OCI-LY3 (cell line): Measurements from ENCODE around the gene STIMATE.

Experiments
- H2AFZ ChIP-seq: fragments of 200-600, 300-600 bp; shearing (Covaris generic); 2 replicates; pipeline ENCODE4 v1.6.0; 2014; ENCODE audit warnings: antibody characterized with exemption, low read depth, low read length
- H3K27ac ChIP-seq: fragments of 200-600, 300-600 bp; sonication (generic); 2 replicates; pipeline ENCODE4 v1.5.1; 2014; ENCODE audit warnings: mild to moderate bottlenecking, low read length, moderate library complexity, mixed read lengths
- H3K27me3 ChIP-seq: fragments of 200-600, 300-600 bp; sonication (generic); 2 replicates; pipeline ENCODE4 v1.6.1; 2014; ENCODE audit warnings: low read depth, low read length, mixed read lengths
- H3K36me3 ChIP-seq: fragments of 200-600, 300-600 bp; sonication (generic); replicated peaks from 2 replicates; pipeline ENCODE3; 2014; ENCODE audit warnings: low read depth, low read length, mixed read lengths
- H3K4me1 ChIP-seq: fragments of 300-600, 200-600 bp; sonication (generic); 2 replicates; pipeline ENCODE4 v1.6.1; 2014; ENCODE audit warnings: low read length, mixed read lengths
- H3K4me2 ChIP-seq: fragments of 200-600, 300-600 bp; sonication (generic); 2 replicates; pipeline ENCODE4 v1.6.1; 2014; ENCODE audit warnings: low read length, mixed read lengths
- H3K4me3 ChIP-seq: fragments of 300-600, 200-600 bp; sonication (generic); 2 replicates; pipeline ENCODE4 v1.5.1; 2014; ENCODE audit warnings: antibody characterized with exemption, mild to moderate bottlenecking, low read length, moderate library complexity
- H3K79me2 ChIP-seq: fragments of 300-600, 200-600 bp; shearing (Covaris generic); 2 replicates; pipeline ENCODE4 v1.6.1; 2014; ENCODE audit warnings: mild to moderate bottlenecking, low read length, mixed read lengths
- H3K9ac ChIP-seq: fragments of 300-600, 200-600 bp; shearing (Covaris generic); 2 replicates; pipeline ENCODE4 v1.6.0; 2014; ENCODE audit warnings: mild to moderate bottlenecking, low read length, moderate library complexity
- H3K9me3 ChIP-seq: fragments of 200-600, 300-600 bp; shearing (Covaris generic); 2 replicates; pipeline ENCODE4 v1.6.1; 2014; ENCODE audit warnings: low read length, mixed read lengths; ENCODE audit not compliant: insufficient read depth
- H4K20me1 ChIP-seq: fragments of 200-600, 300-600 bp; sonication (generic); 2 replicates; pipeline ENCODE4 v1.6.1; 2016; ENCODE audit warnings: low read length, mixed read lengths; ENCODE audit not compliant: insufficient read depth
- EZH2phosphoT487 ChIP-seq: fragments of 200-600 bp; shearing (Covaris generic); IDR thresholded peaks from 2 replicates; pipeline ENCODE4 v1.6.1; 2018; ENCODE audit warnings: antibody characterized with exemption, mixed run types, low read depth
- TF ChIP-seq, protein P1 (sequence below): fragments of 200-600, 300-600 bp; sonication (generic); IDR thresholded peaks from 2 replicates; pipeline ENCODE4 v1.5.1; 2014; ENCODE audit warnings: antibody characterized with exemption, low read length, low read depth

Gene STIMATE

DNA sequence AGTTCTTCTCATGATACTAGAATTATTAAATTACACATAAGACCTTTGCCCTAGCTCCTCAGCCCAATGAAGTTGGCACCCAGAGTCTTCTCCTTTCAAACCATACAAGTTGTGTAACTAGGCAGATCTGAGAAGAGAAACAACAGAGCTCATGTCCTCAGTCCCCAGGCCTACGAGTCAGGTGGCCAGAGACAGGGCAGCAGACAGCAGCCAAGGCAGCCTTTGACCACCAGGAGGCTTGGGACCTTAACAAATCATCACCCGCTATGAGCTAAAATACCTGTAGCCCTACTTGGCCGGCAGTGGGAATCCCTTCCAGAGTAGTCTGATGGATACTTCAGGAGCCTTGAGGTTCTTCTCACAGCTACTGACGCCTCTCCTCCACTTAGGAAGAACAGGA is 18.3 kb downstream of the STIMATE start:
- Histone ChIP-seq H3K79me2 (no peaks in the 10 kb centered on the region), H3K9me3 (no peaks in the 10 kb centered on the region), H4K20me1 (peaks cover 6% of the 10 kb centered on the region)

DNA sequence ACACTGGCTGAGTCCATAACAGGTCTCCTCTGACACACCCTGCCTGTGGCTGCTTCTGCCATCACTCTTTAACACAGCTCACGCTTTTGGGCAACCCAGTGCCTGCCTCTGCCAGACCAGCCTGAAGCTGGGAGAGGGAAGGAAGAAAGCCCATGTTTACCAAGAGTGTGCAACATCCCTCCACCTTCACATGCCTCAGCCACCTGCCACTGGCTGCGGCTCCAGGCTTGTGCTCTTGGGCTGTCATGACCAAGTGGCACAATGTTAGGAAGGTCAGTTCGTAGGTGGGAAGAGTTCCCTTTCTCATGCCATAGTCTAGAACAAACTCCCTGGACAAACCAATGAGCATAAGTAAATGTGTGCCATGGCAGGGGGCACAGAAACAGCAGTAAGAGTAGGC is 20.3 kb downstream of the STIMATE start:
- no peaks in the 10 kb centered on the region for H3K79me2 ChIP-seq
- no peak overlapping the region for H3K9ac ChIP-seq
- no peak overlapping the region for H3K4me3 ChIP-seq
- TF ChIP-seq, protein P1, sequence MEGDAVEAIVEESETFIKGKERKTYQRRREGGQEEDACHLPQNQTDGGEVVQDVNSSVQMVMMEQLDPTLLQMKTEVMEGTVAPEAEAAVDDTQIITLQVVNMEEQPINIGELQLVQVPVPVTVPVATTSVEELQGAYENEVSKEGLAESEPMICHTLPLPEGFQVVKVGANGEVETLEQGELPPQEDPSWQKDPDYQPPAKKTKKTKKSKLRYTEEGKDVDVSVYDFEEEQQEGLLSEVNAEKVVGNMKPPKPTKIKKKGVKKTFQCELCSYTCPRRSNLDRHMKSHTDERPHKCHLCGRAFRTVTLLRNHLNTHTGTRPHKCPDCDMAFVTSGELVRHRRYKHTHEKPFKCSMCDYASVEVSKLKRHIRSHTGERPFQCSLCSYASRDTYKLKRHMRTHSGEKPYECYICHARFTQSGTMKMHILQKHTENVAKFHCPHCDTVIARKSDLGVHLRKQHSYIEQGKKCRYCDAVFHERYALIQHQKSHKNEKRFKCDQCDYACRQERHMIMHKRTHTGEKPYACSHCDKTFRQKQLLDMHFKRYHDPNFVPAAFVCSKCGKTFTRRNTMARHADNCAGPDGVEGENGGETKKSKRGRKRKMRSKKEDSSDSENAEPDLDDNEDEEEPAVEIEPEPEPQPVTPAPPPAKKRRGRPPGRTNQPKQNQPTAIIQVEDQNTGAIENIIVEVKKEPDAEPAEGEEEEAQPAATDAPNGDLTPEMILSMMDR, result no peak
- no peak for TF ChIP-seq EZH2phosphoT487
- no peak overlapping the region for H3K4me2 ChIP-seq
- no peaks in the 10 kb centered on the region for H3K9me3 ChIP-seq
- peaks cover 10% of the 10 kb centered on the region for H3K4me1 ChIP-seq
- H3K36me3 ChIP-seq, result no peaks in the 10 kb centered on the region
- H2AFZ ChIP-seq, result no peak overlapping the region
- H3K27me3 ChIP-seq, result no peaks in the 10 kb centered on the region
- H4K20me1 ChIP-seq, result peaks cover 6% of the 10 kb centered on the region
- H3K27ac ChIP-seq, result no peak overlapping the region

More for the DNA sequence above, 18.3 kb downstream of the STIMATE start:
- no peak for TF ChIP-seq EZH2phosphoT487
- H3K27me3 ChIP-seq, result no peaks in the 10 kb centered on the region
- no peak overlapping the region for H3K27ac ChIP-seq
- no peak overlapping the region for H3K4me2 ChIP-seq
- H2AFZ ChIP-seq, result no peak overlapping the region
- peaks cover 10% of the 10 kb centered on the region for H3K4me1 ChIP-seq
- no peak overlapping the region for H3K4me3 ChIP-seq
- H3K9ac ChIP-seq, result no peak overlapping the region
- H3K36me3 ChIP-seq, result no peaks in the 10 kb centered on the region

DNA sequence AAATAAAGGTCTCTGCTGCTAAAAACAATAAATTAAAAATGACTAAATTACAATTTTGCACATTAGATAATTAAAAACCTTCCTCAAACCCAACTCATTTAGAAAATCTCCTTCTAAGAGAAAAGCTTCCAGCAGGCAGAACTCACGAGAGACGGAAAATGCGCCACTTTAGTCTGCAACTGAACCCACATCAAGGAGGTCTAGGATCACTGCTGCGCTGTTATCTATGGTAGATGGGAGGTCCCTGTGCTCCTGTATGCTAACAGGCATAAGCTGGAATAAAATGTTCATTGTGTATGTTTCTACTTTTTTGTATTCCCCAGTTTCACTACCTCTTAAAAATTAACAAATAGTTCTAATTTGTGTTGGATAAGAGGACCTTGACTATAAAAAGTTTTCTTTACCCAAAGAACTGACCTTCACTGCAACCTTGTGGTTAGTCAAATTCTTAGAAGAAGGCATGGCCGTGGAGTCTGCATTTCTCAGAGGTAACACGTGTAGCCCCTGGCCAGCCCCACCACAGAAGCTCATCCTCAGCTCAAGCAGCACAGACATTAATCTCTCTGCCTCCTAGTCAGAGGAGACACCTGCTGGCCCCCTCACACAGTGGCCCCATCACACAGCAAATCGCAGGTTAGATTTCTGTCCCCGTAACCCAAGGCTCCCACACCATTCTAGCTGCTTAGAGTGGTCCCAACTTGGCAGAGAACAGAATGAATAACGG is 22.3 kb downstream of the STIMATE start:
- H3K4me3 ChIP-seq, result no peak overlapping the region
- no peak overlapping the region for H3K4me2 ChIP-seq
- no peaks in the 10 kb centered on the region for H3K36me3 ChIP-seq
- H2AFZ ChIP-seq, result no peak overlapping the region
- no peak for TF ChIP-seq EZH2phosphoT487
- TF ChIP-seq, protein P1, result no peak
- no peak overlapping the region for H3K9ac ChIP-seq
- H3K27me3 ChIP-seq, result no peaks in the 10 kb centered on the region
- H3K27ac ChIP-seq, result no peak overlapping the region
- no peaks in the 10 kb centered on the region for H3K79me2 ChIP-seq
- H4K20me1 ChIP-seq, result peaks cover 5% of the 10 kb centered on the region
- peaks cover 2% of the 10 kb centered on the region for H3K4me1 ChIP-seq
- no peaks in the 10 kb centered on the region for H3K9me3 ChIP-seq

DNA sequence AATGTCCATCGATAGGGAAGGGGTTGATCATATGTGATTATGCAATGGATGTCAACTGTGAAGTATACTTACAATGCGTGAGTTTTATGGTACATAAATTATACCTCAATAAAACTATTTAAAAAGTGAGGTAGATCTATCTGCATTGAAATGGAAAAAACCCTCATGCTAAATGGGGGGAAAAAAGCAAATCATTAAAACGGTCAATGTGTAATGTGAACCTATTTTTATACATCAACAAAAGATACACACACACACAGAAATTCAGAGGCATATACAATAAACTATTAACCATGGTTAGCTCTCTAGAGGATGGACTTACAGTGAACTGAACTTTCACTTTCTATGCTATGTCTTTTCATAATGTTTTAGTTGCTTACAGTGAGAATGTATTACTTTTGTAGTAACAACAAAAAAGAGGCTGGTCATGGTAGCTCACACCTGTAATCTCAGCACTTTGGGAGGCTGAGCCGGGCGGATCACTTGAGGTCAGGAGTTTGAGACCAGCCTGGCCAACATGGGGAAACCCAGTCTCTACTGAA is 23.1 kb downstream of the STIMATE start:
- H3K27me3 ChIP-seq, result no peaks in the 10 kb centered on the region
- H4K20me1 ChIP-seq, result no peaks in the 10 kb centered on the region; the same call in 1 of the 2 replicates
- no peak overlapping the region for H3K9ac ChIP-seq
- H3K27ac ChIP-seq, result no peak overlapping the region
- H2AFZ ChIP-seq, result no peak overlapping the region
- H3K4me1 ChIP-seq, result no peaks in the 10 kb centered on the region
- no peaks in the 10 kb centered on the region for H3K9me3 ChIP-seq
- no peaks in the 10 kb centered on the region for H3K79me2 ChIP-seq
- no peak overlapping the region for H3K4me3 ChIP-seq
- TF ChIP-seq, protein P1, result no peak
- no peak for TF ChIP-seq EZH2phosphoT487
- H3K36me3 ChIP-seq, result no peaks in the 10 kb centered on the region
- no peak overlapping the region for H3K4me2 ChIP-seq
